Tibial nerve (tissue), 4 donors: ENCODE data around the gene NCS1. TPM values are rescaled to one million over a fixed set of nuclear protein-coding genes. Genes with fewer than 3 reads are reported as not detected.

Experiments
- DNase-seq, 2 donors: peaks; one replicate each; pipeline ENCODE4 v3.0.0-alpha.2; 2019; ENCODE audit warnings: low spot score in 2 of 2
- H3K27ac ChIP-seq, 4 donors: fragments of 200-600 bp; sonication (generic) in 3 of 4; one replicate each; pipeline ENCODE4 v1.5.1; 2017 to 2019; ENCODE audit warnings: mild to moderate bottlenecking in 1 of 4
- H3K27me3 ChIP-seq, 2 donors: fragments of 200-600 bp; sonication (generic) in 1 of 2; one replicate each; pipeline versions ENCODE4 v1.5.1 to v1.6.0; 2017 to 2019
- H3K36me3 ChIP-seq, 3 donors: fragments of 200-600 bp; sonication (generic); one replicate each; pipeline ENCODE4 v1.5.1; 2018 to 2019
- H3K4me1 ChIP-seq, 4 donors: fragments of 200-600 bp; sonication (generic) in 3 of 4; one replicate each; pipeline ENCODE4 v1.5.1; 2017 to 2019
- H3K4me3 ChIP-seq, 4 donors: fragments of 200-600 bp; sonication (generic) in 3 of 4; one replicate each; pipeline ENCODE4 v1.5.1; 2017 to 2019; ENCODE audit warnings: mild to moderate bottlenecking in 1 of 4, moderate library complexity in 1 of 4
- H3K9me3 ChIP-seq, 4 donors: fragments of 200-600 bp; sonication (generic) in 3 of 4; one replicate each; pipeline ENCODE4 v1.5.1; 2017 to 2019
- CTCF ChIP-seq, 5 experiments: fragments of 200-600 bp in 3 of 5; fragments of 450-650 bp in 2 of 5; sonication (generic) in 3 of 5; IDR thresholded peaks; one replicate each; pipeline ENCODE4 v1.5.1; 2016 to 2019; ENCODE audit warnings: antibody characterized with exemption in 5 of 5, mild to moderate bottlenecking in 3 of 5, moderate library complexity in 2 of 5
- EP300 ChIP-seq, 2 donors: sonication (generic); formaldehyde crosslinking; IDR thresholded peaks; one replicate each; pipeline ENCODE4 v1.6.1; 2017; ENCODE audit warnings: antibody characterized with exemption in 2 of 2, mild to moderate bottlenecking in 1 of 2
- POLR2A ChIP-seq, 2 donors: fragments of 450-650 bp; IDR thresholded peaks; one replicate each; pipeline ENCODE4 v1.6.1; 2017; ENCODE audit warnings: antibody characterized with exemption in 2 of 2, mild to moderate bottlenecking in 2 of 2, moderate library complexity in 2 of 2
- WGBS, 2 donors: methylation state at CpG; one replicate each; pipeline ENCODE4 v1.1.5; 2018; 5-methylcytosine and 5-hydroxymethylcytosine counted together
- total RNA-seq, 4 donors: library from RNA; depleted of rRNA; stranded (reverse); fragments of >200 nt; gene quantifications; one replicate each; pipeline ENCODE4 v1.1.0, GENCODE V29; 2016

NCS1 gene
- total RNA-seq, 4 donors from 2014 or later = 5.7 to 10.7 (median 9.7) TPM

GRCh38 chr9:130145658-130146057 lies 26.5 kb upstream of the NCS1 start:
- Histone ChIP-seq H3K9me3 (no peaks in the 10 kb centered on the region), H3K36me3 (no peaks in the 10 kb centered on the region), H3K27me3 (peaks cover 0 to 4% of the 10 kb centered on the region in 2 donors), H3K27ac (no peak overlapping the region), H3K4me3 (no peak overlapping the region), H3K4me1 (peaks cover 0 to 19% (median 0%) of the 10 kb centered on the region in 4 donors)
- no peak for DNase-seq
- TF ChIP-seq EP300 (IDR thresholded peaks at IDR 0.05) = no peak
- TF ChIP-seq CTCF (IDR thresholded peaks at IDR 0.05) = no peak
- TF ChIP-seq POLR2A (IDR thresholded peaks at IDR 0.05) = no peak
- 61 to 78% methylated on average over 1 of the region's 1 CpG for WGBS, 2 donors

- peaks cover 0 to 4% of the 10 kb centered on the region in 2 donors for H3K27me3 ChIP-seq
- peaks cover 0 to 19% (median 0%) of the 10 kb centered on the region in 4 donors for H3K4me1 ChIP-seq
- WGBS, 2 donors = 81 to 86% methylated on average over 5 of the region's 5 CpGs
- DNase-seq = no peak
- no peak overlapping the region for H3K4me3 ChIP-seq
- H3K36me3 ChIP-seq = no peaks in the 10 kb centered on the region
- TF ChIP-seq CTCF (IDR thresholded peaks at IDR 0.05) = no peak
- no peak for TF ChIP-seq POLR2A (IDR thresholded peaks at IDR 0.05)
- TF ChIP-seq EP300 (IDR thresholded peaks at IDR 0.05) = no peak
- no peak overlapping the region for H3K27ac ChIP-seq
- H3K9me3 ChIP-seq = no peaks in the 10 kb centered on the region
These were observed 25.0 kb upstream of the NCS1 start for GRCh38 chr9:130147198-130147597.

GRCh38 chr9:130147910-130148309 lies 24.3 kb upstream of the NCS1 start:
- WGBS, 2 donors = 89 to 91% methylated on average over 3 of the region's 3 CpGs
- no peak overlapping the region for H3K27ac ChIP-seq
- peaks cover 0 to 18% (median 0%) of the 10 kb centered on the region in 4 donors for H3K4me1 ChIP-seq
- no peaks in the 10 kb centered on the region for H3K36me3 ChIP-seq
- TF ChIP-seq CTCF (IDR thresholded peaks at IDR 0.05) (no peak), EP300 (IDR thresholded peaks at IDR 0.05) (no peak), POLR2A (IDR thresholded peaks at IDR 0.05) (no peak)
- no peak overlapping the region for H3K4me3 ChIP-seq
- H3K9me3 ChIP-seq = no peaks in the 10 kb centered on the region
- H3K27me3 ChIP-seq = peaks cover 0 to 4% of the 10 kb centered on the region in 2 donors
- no peak for DNase-seq

- WGBS, 2 donors = 89 to 91% methylated on average over 5 of the region's 5 CpGs
- H3K27ac ChIP-seq = no peak overlapping the region
- DNase-seq = no peak
These were observed 23.2 kb upstream of the NCS1 start for GRCh38 chr9:130149031-130149430.

More at GRCh38 chr9:130149031-130149430, 23.2 kb upstream of the NCS1 start:
- peaks cover 0 to 4% of the 10 kb centered on the region in 2 donors for H3K27me3 ChIP-seq
- H3K9me3 ChIP-seq = no peaks in the 10 kb centered on the region
- no peaks in the 10 kb centered on the region for H3K36me3 ChIP-seq
- peaks cover 0 to 7% (median 0%) of the 10 kb centered on the region in 4 donors for H3K4me1 ChIP-seq
- TF ChIP-seq POLR2A (IDR thresholded peaks at IDR 0.05) = no peak
- TF ChIP-seq EP300 (IDR thresholded peaks at IDR 0.05) = no peak
- TF ChIP-seq CTCF (IDR thresholded peaks at IDR 0.05) = no peak
- no peak overlapping the region for H3K4me3 ChIP-seq
